ENCODE measurements around the gene CUL5.

GRCh38 chr11:108147150-108147549 lies 138.5 kb downstream of the CUL5 start:
- no peak for TF ChIP-seq CTCF (conservative IDR thresholded peaks at IDR 0.05 in 1 of 2, IDR thresholded peaks at IDR 0.05 in 1 of 2; ENCODE audit: low read depth in 1 of 2, low read length in 2 of 2)
- TF ChIP-seq EZH2 (IDR thresholded peaks at IDR 0.05; ENCODE audit: low read length, missing control alignments): no peak

Data from fibroblast of lung (primary cell).